Brain pericyte (primary cell): Measurements from ENCODE around the gene HOXD3.

Source experiments
- DNase-seq: peaks from one replicate; pipeline ENCODE4 v3.0.0-alpha.2; 2012; ENCODE audit warnings: low read depth, low spot score

Gene HOXD3

GRCh38 chr2:176212276-176212675, 55.2 kb downstream of the HOXD3 start:
- DNase-seq, result no peak

- DNase-seq, result no peak
Measured at GRCh38 chr2:176213406-176213805, 56.3 kb downstream of the HOXD3 start.
